COLO668 (cell line): ENCODE measurements around the gene SCAMP2.

Experiments used
- DNase-seq: peaks from one replicate; lab custom pipeline; 2025; ENCODE audit not compliant: unreplicated experiment; lab: John Stamatoyannopoulos, UW

The SCAMP2 gene

DNA sequence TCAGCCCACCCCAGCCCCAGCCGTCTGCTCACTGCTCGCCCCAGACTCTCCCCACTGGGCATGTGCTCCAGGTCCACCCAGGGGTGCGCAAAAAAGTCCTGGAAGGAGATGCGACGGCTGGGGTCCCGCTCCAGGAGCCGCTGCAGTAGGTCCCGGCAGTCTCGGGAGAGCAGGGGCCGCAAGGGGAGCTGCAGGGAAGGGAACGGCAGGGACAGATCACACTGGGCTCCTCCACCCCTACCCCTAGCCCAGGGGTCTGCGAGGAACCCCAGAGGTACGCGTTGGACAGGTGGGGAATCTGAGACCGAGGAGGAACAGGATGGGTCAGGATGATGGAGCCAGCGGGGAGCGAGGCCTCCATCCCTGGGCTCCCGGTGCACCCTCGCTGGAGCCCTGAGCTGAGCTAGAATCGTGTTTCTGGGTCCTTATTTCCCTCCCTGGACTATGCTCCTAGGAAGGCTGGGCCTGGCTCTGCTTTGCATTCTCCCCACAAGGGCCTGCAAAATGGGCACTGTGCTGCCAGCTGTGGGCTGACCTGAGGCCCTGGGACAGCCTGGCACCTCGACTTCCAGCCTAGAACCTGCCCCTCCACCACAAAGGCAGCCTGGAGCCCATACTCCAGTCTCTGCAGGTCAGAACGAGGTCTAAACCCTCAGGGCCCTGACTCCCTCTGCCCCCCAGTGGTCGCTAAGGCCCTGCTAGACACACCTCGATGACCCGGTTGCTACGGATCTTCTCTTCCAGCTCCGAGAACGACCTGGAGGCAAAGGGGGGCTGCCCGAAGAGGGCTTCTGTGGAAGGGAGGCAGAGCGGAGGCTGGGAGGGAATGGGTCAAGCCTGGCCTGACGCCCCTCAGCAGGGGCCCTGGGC, 33.4 kb downstream of the SCAMP2 start:
- no peak for DNase-seq

DNA sequence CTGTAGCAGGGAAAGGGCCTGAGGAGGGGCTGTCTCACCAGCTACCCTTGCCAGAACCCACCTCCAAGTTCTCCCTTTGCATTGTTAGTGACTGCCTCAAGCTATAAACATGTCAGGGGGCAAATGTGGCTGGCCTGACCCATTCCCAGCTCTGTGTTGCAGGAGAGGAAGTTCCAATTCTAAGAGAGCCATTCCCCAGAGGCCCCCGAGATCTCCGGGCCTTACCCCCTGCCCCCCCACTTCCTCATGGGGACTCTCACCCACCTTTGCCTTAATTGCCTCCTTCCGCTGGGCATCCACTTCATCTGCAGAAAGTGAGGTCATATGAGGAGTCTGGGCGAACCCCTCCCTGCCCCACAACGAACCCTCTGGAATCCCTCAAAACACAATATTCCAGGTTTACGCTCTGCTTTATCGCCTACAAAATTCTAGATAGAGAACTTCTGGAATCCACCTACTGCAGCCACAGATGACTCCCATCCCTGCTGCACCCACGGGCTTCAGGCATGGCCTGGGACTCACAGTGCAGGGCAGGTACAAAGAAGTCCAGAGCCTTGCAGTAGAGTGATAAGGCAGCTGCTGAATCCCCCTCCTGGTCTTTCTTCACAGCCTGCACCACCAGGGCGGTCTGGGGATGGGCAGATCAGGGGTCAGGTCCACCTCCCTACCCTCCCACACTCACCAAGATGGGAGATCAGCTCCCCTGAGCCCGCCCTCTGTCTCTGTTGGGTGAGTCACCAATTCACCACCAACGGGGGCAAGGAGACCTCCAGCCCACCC, 34.2 kb downstream of the SCAMP2 start:
- DNase-seq = no peak

DNA sequence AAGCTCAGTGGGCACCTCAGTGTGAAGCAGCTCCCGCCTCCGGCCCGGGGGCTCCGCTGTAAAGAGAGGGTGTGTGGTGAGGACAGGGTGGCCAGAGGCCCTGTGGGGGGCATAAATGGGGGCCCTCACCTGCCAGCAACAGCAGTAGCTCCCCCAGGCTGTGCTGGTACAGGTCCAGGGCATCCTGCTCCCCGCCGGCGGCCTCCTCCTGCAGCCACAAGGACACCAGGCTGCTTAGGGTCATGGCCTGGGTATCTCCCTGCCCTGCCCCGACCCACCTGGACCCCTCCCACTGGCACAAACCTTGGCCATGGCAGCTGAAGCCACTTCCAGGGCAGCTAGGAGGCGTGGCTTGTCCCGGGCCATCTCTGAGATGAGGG, 35.0 kb downstream of the SCAMP2 start:
- DNase-seq = no peak

DNA sequence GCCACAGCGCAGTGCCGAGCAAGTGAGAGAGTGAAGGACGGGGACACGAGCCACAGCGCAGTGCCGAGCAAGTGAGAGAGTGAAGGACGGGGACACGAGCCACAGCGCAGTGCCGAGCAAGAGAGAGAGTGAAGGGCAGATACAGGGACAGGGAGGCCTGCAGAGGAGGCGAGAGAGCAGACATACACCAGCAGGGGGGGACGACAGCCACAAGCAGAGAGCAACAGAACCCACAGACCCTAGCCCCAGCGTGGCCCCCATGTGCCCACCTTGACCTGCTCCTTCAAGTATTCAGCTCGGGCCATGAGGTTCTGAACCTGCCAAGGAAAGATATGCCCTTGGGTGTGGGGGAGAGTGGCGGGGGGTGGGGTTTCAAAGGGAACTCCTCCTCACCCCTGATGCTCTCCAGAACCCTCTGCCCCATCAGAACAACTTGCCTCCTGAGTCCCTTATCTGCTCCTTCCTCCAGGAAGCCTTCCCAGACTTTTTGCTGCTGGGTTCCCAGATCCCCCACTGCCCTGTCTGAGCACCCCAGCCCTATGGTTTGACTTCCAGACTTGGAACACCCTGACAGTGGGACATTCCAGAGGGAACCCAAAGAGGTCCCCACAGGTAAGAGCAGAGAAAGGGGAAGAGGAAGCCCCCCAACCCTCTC, 35.6 kb downstream of the SCAMP2 start:
- no peak for DNase-seq

DNA sequence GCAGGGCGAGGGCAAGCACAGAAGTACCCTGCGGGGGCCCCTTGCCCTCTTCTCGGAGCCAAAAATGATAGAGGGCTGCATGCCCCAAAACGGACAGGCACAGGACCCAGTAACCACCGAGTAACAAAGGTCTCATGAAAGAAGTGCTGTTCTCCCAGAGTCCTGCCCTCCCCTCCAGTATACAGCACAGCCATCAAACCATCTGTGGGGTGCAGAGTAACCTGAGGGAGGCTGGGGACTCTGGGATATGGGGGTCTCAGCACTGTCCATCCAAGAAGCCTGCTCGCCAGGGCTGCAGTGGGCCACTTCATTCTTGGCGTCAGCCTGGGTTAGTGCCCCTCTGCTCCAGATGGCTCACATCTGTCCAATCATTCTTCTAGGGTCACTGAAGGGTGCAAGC, 36.3 kb downstream of the SCAMP2 start:
- DNase-seq = no peak

DNA sequence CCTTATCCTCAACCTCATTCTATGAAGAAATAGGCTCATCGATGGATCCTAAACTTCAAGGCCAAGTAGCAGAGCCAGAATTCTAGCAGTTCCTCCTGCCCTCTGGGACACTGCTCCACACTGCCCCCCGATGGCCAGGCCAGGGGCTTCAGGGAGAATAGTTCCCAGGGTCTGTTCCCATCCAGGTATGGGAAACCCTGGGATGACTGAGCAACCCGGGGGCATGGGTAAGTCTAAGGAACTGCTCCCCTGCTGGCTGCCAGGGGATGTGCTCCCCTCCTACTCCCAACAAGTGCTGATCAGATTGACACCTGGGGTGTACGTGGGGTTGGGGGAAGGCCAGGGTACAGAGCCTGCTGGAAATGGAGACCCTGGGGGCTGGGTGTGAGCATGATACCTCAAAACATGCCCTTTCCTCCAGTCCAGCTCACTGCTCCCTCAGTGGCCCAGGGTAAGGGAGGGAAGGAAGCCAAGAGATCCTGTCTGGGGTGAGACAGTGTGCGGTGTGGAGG, 37.8 kb downstream of the SCAMP2 start:
- peak; percentile 57 for DNase-seq

DNA sequence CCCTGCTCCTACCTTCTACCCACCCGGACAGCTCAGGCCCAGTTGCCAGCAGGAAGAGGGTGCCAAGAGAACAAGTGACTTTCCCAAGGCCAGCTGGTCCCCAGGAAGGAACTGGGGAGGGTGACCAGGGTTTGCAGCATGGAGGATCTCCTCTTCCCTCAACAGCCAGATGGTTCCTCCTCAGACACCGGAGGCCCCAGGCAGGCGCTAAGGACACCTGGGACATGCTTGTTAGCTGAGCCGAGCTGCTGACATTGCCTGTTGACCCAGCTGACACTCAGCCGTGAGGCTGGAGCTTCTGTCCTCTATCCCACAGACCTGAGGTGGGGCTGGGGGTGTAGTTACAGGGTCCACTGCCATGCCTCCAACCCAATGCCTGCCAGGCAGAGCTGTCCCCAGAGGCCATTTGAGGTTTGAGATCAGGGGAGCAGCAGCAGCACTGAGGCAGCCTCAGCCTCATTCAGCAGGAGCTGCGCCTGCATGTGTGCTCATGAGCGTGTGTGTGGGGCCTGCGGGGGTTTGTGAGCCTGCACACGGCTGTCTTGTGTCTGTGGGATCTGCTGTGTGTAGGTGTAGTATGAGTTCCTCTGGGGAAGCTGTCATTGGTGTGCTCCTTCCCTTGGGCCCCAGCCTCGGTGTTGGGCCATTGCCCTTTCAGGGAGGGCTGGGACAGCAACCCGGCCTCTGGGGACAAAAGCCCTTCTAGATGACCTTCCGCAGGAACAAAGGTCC, 39.6 kb downstream of the SCAMP2 start:
- DNase-seq = no peak

DNA sequence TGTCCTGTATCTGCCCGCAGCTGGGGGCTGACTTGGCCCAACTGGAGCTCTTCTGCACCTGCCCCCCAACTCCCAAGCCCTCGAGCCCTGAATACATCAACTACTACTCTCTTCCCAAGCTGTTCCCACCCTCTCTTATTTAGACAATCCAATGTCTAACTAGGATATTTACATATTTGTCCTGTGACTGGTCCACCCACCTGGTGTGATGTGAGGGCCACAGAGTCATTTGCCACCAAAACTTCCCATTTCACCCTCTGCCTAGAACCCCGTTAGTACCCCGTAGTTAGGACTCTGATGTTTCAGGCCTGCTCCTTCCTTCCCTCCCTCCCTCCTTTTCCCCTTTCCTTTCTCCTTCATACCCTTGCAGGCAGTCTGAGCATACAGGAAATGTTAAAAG, 40.3 kb downstream of the SCAMP2 start:
- no peak for DNase-seq

DNA sequence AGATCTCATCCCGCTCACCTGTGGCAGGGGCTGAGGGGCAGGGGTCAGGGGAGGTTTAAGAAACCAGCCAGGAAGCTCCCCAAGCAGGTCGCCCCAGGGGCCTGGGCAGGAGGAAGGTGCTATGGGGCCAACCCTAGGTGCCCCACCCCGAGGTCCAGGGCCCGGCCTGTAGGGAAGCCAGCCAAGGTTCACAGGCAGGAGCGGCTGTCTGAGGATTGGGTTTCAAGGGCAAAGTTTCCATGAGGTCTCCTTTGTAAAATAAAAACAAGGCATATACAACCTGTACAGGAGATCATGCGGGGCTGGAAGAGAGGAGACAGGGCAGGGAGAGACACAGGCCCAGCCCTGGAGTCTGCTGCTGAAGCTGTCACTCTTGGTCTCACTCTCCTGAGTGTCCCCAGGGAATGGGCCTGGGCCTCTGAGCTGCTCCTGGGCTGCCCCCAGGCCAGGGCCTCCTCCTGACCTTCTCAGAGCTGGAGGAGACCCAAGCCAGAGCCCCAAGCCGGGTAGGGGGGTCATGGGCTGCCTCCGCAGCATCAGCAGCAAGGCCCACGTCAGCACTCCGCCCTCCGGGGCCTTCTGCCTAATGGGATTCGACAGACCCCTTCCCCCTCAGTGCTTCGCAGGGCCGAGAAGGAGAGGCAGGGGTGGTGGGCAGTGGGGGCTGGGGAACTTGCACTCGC, 41.2 kb downstream of the SCAMP2 start:
- DNase-seq = no peak

DNA sequence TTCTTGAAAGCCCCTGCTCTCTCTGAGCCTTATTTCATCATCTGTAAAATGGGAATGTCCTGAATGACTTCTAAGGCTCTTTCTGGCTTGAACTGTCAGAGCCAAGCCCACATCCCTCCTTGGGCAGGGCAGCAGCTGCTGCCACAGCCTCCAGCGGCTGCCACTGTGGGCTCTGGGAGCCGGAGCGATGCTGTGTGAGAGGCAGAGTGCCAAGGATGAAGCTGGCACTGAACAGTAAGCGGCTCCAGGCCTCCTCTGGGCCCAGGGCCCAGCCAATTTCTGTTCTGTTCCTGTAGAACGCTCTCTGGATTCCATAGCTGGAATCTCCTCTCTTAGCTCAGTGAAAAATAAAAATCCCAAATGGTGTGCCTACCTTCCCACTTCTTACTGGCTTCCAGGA, 42.3 kb downstream of the SCAMP2 start:
- DNase-seq = no peak

DNA sequence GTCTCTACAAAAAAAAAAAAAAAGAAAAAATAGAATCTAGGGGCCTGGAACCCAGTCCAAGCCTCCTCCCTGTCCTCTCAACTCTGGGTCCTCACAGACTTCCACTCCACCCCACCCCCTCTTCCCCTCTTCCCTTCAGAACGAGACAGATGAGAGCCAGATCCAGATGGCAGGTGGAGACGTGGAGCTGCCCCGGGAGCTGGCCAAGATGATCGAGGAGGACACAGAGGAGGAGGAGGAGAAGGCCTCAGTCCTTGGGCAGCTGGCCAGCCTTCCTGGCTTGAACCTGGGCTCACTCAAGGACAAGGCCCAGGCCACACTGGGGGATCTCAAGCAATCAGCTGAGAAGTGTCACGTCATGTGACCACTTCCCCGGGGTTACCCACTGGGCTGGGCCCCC, 43.2 kb downstream of the SCAMP2 start:
- no peak for DNase-seq

DNA sequence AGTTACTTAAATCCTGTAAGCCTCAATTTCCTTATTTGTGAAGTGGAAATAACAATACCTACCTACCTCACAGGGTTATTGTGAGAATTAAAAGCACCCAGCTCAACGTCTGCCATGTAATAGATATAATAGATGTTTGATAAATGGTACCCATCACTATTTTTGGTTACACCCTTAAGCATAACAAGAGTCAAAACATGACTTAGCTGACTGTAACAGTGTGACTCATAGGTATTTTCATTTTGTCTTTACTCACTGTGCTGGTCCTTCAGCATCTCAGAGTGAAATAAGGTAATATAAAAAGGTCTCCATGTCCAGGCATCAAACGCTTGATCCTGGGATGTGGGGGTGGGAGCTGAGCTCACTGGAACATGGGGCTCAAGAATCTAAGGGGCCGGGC, 43.7 kb downstream of the SCAMP2 start:
- no peak for DNase-seq

DNA sequence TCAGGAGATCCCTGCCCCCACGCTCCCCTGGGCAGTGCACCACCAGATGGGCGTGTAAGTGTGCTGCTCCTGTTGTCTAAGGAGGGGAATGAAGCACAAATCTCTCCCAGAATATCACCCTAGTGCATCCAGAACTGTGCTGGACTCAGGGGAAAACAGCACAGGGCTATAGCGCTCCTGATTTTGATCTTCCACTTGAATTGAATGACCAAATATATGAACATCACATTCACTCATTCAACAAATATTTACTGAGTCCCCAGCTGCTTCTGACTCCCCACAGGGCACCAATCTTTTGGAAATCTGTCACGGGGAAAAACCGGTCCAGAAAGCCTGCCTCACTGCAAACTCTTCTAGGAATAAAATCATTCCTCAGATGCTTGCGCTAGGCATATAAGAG, 44.3 kb downstream of the SCAMP2 start:
- DNase-seq = no peak

DNA sequence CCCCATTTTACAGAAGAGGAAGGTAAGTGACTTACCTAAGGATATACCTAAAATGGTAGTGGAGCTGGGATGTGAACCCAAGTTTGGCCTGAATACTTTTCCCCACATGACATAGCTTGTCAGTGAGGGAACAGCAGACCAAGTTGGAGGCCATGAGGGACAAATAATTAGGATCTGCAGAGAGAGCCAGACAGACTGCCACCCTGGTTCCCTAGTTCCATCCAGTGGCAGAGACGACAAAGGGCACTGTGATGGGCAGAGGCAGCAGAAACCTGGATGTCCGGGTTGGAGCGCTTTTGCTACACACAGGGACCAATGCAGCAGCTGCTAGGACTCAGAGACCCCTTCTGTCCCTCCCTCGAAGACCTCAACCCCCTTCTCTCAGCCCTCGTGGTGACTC, 45.6 kb downstream of the SCAMP2 start:
- DNase-seq = no peak

DNA sequence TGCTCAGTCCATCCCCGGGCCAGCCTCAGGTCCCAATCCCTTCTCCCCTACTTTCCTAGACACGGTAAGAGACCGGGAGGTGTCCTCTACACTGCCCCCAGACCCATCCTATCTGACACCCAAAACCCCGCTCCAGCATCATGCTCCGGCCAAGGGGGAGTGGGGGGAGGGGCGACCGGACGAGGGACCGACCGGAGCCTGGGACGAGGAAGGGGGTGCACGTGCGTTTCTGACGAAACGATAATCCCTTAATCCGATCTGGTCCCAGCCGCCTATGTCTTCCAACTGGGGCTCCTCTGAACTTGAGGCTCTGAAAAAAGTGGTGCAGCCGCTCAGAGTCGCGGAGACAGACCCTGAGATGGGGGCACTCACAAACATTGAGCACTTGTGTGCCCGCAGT, 46.2 kb downstream of the SCAMP2 start:
- DNase-seq = no peak

DNA sequence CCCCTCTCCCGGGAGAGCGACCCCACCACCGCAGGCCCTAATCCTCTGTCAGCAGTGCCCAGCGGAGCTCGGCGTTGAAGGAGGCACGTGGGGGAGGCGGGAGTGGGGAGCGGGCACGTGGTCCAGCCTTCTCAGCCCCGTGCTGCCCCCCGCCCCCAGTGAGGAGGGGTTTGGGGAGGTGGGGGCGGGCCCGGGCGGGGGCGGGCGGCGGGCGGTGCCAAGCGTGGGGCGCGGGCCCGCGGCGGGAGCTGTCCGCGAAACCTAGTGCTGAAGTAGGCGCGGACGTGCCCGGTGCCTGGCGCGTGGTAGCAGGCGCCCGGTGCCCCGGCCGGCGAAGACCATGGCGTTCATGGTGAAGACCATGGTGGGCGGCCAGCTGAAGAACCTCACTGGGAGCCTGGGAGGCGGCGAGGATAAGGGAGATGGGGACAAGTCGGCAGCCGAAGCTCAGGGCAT, 46.8 kb downstream of the SCAMP2 start, which contains the start of gene CPLX3:
Gene CPLX3 (plus strand): TSS at position 264 of the 456 bp plus-strand sequence. CDS start 77 bp downstream, at position 341.
- DNase-seq = no peak

DNA sequence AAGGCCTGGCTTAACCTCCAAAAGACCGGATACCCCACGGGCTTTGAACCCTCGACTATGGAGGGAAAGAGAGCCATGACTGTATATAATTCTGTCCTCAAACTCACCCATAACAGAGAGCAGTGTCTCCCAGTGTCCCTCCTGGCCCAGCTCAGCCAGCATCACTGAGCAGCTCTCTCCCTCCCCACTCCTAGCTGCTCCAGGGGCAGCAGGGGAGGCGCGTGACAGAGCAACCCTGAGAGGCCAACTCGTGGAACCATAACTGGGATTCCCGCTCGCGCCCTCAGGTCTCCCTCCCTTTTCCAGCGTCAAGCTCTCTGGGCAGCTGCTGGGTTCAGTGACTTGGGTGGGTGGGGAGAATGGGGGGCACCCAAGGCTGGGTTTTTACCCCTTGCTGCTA, 47.3 kb downstream of the SCAMP2 start:
- no peak for DNase-seq

DNA sequence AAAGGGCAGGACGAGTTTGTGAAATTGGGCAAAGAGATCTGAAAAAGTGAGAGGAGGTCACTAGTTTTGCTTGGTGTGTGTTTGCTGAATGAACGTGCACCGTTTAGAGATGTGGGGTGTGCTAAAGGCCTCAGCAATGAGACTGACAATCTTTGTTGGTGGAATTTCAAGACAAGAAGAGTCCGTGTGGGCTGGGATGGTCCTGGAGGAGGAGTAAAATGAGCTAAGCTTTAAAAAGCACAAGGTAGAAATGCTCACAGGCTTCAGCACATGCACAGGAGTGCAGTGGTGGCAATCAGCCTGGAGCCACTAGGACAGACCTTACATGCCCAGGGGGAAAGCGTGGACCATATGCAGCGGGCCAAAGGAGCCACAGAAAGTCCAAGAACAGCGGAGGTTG, 48.2 kb downstream of the SCAMP2 start:
- no peak for DNase-seq

DNA sequence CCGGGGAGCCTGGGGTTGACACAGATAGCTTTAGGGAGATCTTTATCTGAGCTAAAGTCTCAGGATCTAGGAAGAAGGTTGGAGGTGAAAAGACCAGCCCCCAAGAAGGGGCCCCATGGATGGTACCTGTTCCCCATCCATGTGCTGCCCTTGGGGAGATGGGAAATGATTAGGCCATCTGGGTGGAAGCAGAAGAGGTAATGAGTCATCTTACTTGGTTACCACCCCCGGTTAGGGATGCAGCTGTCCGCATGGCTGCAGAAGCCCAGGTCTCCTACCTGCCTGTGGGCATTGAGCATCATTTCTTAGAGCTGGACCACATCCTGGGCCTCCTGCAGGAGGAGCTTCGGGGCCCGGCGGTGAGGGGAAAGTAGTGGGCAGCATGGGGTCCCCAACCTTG, 49.8 kb downstream of the SCAMP2 start:
- peak; percentile 24 for DNase-seq

DNA sequence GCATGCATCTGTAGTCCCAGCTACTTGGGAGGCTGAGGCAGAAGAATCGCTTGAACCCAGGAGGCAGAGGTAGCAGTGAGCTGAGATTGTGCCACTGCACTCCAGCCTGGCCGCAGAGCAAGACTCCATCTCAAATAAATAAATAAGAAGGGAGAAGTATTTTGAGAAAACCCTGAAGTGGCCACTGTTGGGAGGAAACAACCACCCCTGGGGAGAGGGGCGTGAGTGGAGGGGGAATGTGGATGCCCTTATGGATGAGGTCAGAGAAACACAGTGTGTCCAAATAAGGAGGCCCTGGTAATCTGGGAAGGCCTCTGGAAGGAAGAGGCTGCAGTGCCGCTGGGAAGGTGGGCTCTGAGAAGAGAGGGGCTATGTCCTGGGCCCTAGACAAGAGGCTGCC, 50.9 kb downstream of the SCAMP2 start:
- no peak for DNase-seq
